HG03103 (cell line): ENCODE results near the gene CNGB1.
"Not testable (repeated sequence)": the region's sequence is repeated elsewhere in the genome, so short reads cannot be mapped to it uniquely, and the experiment has no call there.

Experiments used
- ATAC-seq: cut with Tn5 transposase; IDR thresholded peaks from one replicate; pipeline ENCODE4 v1.9.1; 2021; ENCODE audit warnings: low read depth; ENCODE audit not compliant: unreplicated experiment

The CNGB1 gene

GRCh38 chr16:57978070-57978465 lies 7.1 kb upstream of the CNGB1 start:
- not testable (repeated sequence) for ATAC-seq

DNA sequence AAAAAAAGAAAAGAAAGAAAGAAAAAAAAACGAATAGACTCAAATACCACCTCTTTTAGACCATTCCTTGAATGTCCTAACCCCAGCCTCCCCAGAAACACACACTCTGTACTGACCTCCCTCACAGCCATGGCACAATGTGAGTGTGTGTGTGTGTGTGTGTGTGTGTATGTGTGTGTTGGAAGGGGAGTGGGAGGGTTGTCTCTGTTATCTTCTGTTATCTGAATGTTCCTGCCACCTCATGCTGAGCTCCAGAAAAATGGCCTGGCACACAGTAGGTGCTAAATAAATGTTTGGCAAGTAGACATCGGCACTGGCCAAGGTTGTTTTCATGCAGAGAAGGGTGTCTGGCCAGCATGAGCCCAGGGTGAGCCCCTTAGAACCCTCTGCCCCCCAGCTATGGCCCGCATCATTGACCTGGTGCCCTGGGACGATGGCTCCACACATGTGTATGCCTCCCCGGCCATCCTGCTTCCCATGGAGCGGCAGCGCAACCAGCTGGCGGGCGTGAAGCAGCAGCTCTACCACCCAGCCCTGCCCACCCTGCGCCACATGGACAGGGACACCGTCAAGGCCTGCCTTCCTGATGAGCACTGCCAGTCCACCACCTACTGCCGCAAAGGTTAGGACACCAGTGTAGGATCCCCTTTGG lies 6.6 kb upstream of the CNGB1 start:
- no peak for ATAC-seq

GRCh38 chr16:57976331-57976796 lies 5.4 kb upstream of the CNGB1 start:
- ATAC-seq: no peak

- no peak for ATAC-seq
Observed at GRCh38 chr16:57972306-57972705, 1.4 kb upstream of the CNGB1 start.

DNA sequence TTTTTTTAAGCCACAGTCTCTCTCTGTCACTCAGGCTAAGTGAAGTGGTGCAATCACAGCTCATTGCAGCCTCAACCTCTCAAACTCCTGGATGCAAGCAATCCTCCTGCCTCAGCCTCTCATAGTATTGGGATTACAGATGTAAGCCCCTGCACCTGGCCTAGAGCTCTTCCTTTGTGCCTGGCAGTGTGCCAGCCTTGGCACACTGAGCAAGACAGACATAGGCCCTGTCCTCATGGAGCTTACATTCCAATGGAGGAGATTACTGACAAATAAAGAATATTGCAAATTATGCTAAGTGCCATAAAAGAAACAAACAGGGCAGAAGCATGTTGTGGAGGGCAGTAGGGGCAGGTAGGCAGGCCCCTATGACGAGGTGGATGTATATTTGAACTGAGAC lies 920 bp upstream of the CNGB1 start:
- no peak for ATAC-seq

- ATAC-seq: no peak
Observed at GRCh38 chr16:57970319-57970718, 609 bp downstream of the CNGB1 start.

DNA sequence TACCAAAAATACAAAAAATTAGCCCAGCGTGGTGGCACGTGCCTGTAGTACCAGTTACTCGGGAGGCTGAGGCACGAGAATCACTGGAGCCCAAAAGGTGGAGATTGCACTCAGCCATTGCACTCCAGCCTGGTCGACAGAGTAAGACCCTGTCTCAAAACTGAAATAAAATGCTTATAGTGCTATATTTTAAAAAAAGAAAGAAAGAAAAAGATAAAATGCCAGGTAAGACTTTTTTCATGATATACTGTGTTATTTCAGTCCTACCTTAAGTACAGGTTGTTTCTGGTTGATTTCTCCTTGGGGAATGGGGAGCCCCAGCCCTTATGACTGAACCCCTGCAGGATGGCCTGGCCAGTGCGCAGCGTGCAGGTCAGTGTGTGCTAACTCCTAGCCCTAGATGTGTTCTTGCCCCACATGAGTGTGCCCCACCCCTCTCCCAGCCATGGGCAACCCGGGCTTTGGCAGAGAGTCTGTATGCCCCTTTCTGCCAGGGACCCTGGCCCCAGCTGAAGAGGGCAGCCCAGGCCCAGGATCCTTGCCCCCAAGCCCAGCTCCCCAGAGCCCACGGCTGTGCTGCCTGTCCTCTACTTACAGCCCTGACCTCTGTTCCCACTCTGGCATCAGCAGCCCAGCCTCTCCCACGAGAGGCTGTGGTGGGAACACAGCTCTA lies 1.3 kb downstream of the CNGB1 start:
- ATAC-seq: no peak

- no peak for ATAC-seq
Observed at GRCh38 chr16:57967916-57968315, 3.0 kb downstream of the CNGB1 start.

GRCh38 chr16:57966986-57967385 lies 3.9 kb downstream of the CNGB1 start:
- no peak for ATAC-seq

- ATAC-seq: no peak
Observed at GRCh38 chr16:57966204-57966771, 4.6 kb downstream of the CNGB1 start.

- ATAC-seq: no peak
Observed at GRCh38 chr16:57964157-57964700, 6.7 kb downstream of the CNGB1 start.

- no peak for ATAC-seq
Observed at GRCh38 chr16:57962756-57963155, 8.2 kb downstream of the CNGB1 start.

DNA sequence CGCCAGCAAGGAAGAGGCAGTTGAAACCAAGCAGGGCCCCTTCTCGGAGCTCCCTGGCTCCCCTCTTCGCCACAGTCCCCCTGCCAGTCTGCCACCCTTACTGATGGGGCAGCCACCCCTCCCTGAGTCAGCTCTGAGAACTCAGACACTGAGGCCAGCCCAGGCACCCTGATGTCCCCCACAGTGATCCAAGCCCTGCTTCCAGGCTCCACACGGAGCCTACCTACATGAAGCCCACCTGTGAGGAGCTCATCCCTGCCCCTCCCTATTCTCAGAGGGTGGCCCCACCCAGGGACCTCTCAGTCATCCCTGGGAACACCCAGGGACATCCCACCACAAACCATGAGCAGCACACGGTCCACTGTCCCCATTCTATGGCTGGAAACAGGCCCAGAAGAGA lies 8.9 kb downstream of the CNGB1 start:
- no peak for ATAC-seq

- no peak for ATAC-seq
Observed at GRCh38 chr16:57961538-57961937, 9.4 kb downstream of the CNGB1 start.

DNA sequence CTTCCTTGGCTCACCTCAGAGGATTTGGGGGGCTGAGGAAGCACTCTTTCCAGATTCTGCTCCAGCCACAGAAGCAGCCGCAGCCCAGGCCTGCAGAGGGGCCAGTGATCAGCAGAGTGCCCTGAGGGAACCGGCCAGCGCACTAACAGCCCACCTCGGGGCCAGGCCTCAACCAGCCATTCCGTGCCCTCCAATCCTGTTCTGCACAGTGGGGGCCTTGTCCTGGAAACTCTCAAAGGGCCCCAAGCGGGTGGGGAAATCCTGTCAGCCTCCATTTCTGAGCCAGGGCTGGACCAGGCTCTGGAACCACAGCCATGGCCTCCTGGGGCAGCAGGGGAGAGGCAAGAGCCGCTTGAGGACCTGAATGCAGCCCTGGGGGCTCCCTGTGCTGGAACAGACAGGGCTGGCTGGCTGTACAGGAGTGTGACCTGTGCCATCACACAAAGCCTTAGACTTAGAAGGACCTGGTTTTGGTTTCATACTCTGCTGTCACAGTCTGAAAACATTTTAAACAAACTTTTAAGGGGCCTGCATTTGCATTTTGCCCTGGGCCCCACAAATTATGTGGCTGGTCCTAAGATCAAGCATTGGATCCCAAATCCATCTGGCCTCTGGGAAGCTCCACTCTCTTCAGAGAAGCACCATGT lies 10.0 kb downstream of the CNGB1 start:
- ATAC-seq: no peak

DNA sequence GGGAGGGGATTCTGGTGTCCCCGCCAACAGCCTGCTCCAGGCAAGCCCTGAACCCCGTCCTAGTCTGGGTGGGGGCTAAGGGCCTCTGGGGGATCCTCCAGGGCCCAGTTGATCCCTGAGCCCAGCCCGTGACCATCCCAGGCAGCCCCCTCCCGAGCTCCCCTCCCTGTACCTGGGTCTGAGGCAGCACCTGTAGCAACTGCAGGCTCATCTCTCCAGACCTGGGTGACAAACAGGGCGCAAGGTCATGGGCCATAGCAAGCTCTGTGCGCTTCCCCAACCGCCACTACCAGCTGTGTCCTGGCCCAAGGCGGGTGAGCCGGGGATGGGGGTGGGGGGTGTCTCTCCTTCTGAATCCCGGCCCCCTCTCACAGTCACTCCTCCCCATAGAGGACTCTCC lies 10.6 kb downstream of the CNGB1 start:
- no peak for ATAC-seq

GRCh38 chr16:57959804-57960203 lies 11.1 kb downstream of the CNGB1 start:
- ATAC-seq: no peak

- no peak for ATAC-seq
Observed at GRCh38 chr16:57959121-57959520, 11.8 kb downstream of the CNGB1 start.

DNA sequence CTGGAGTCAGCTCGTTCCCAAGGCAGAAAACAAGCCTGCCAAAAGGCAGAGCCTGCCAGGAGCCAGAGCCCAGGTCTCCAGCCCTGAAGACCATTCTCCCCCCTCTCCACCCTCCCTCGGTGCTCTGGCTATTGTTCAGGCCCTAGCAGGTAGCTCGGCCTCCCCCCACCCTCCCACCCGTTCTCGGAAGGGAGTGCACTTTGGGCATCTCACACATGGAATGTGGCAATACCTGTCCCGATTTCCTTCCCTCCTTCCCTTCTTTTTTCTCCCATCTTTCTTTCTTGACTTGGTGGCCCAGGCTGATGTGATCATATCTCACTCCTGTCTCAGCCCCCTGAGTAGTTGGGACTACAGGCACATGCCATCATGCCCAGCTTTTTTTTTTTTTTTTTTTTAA lies 12.4 kb downstream of the CNGB1 start:
- ATAC-seq: no peak

DNA sequence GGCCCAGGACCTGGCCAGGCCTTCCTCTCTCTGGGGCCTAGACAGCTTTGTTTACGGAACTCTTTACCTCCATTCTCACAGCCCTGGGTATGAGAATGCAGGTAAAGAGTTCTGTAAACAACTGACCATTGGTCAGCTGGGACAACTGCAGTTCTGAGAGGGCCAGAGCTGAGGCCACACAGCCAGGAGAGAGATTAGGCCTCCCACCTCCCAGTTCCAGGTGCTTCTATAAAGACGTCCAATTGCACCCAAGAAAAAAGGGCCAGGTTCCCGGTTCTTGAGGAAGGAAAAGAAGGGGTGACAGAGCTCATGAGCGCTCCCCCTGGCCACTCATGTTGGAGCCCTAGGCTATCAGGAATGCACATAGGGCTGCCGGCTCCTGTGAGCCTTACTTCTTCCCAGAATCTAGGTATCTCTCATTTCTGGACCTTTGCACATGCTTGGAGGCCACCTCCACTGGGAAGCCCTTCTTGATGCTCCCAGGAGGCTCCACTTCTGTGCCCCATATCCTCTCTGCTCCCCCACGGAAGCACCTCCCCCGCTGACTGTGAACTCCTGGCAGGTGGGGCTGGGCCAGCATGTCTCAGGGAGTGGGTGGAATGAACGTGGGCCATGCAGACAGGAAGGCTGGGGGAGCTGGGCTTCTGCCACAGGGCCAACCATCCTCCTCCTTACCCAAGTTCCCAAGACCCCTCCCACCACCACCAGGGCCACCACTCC lies 13.1 kb downstream of the CNGB1 start:
- no peak for ATAC-seq
